Measurements from ENCODE around the gene TMEM167A.

DNA sequence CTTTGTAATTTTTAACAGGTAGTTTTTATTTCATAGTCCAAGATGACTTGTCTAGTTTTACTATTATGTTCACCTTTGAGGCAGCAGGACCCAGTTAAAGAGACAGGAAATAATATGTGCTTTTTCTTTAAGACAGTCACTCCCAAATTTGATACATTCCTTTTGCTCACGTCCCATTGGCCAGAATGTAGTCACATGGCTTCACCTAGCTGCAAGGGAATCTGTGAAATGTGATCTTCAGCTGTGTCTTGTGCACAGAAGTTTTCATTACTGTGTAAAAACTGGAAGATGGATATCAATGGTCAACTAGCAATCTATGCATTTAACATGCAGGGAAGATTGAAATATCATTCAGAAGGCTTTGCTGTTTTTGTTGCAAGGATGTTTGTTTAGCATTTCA lies 41.3 kb upstream of the TMEM167A start:
- no peak for TF ChIP-seq TCF7L2 (IDR thresholded peaks at IDR 0.05; ENCODE audit: borderline replicate concordance, extremely low read depth, insufficient read depth, insufficient read length)
- TF ChIP-seq YY1 (IDR thresholded peaks at IDR 0.05; ENCODE audit: extremely low read depth, insufficient replicate concordance, low read depth, low read length) = no peak
- TF ChIP-seq CTCF (IDR thresholded peaks at IDR 0.05 in 2 of 3, conservative IDR thresholded peaks at IDR 0.05 in 1 of 3; ENCODE audit: borderline replicate concordance in 1 of 3, insufficient read depth in 1 of 3, low read depth in 2 of 3, low read length in 2 of 3) = no peak
- TF ChIP-seq CEBPB (IDR thresholded peaks at IDR 0.05; ENCODE audit: low read depth) = no peak
